ENCODE measurements around the gene KLHL28. TPM values are rescaled to one million over a fixed set of nuclear protein-coding genes. Genes with fewer than 3 reads are reported as not detected.

KLHL28 gene
- total and polyA plus RNA-seq, 2 donors (not counting 3 experiments of a cell fraction or from before 2014, with no cell fraction given), result 2.9 to 7.3 TPM

- BruUV-seq (replicated peaks), result no TSS peak
- Histone ChIP-seq H3K4me3 (replicated peaks in 1 of 3; ENCODE audit: insufficient read depth in 1 of 3, low read depth in 1 of 3, low read length in 3 of 3) (no peak overlapping the region), H3K36me3 (ENCODE audit: control insufficient read depth in 2 of 2, extremely low read depth in 1 of 2, insufficient read depth in 2 of 2, low read length in 2 of 2) (no peaks in the 10 kb centered on the region), H3K79me2 (ENCODE audit: control insufficient read depth, insufficient read depth, low read length) (peaks cover 20% of the 10 kb centered on the region), H3K27me3 (ENCODE audit: control insufficient read depth in 2 of 2, insufficient read depth in 2 of 2, low read length in 2 of 2) (no peaks in the 10 kb centered on the region), H2AFZ (ENCODE audit: low read depth, low read length) (no peak overlapping the region), H3K4me2 (ENCODE audit: insufficient read depth, low read length) (no peak overlapping the region), H3K27ac (ENCODE audit: insufficient read depth, low read depth, low read length) (no peak overlapping the region), H3K4me1 (ENCODE audit: control insufficient read depth, extremely low read depth, insufficient read depth, low read length) (no peaks in the 10 kb centered on the region), H3K9ac (replicated peaks; ENCODE audit: extremely low read depth, insufficient read depth, low read length) (no peak overlapping the region), H3K9me3 (replicated peaks; ENCODE audit: control insufficient read depth, insufficient read depth, low read length) (no peaks in the 10 kb centered on the region), H3K9me1 (replicated peaks; ENCODE audit: control insufficient read depth, extremely low read depth, insufficient read depth, low read length) (no peaks in the 10 kb centered on the region), H4K20me1 (replicated peaks; ENCODE audit: control insufficient read depth, extremely low read depth, insufficient read depth, low read length) (no peaks in the 10 kb centered on the region)
- CTCF ChIA-PET, result interaction anchor here (1.2 kb wide), 1 partner anchor 16 kb away, joined by 3 read pairs; no protein-coding TSS in a partner anchor
- dilution Hi-C loops (cut with MboI; ENCODE audit: extremely low pct_ligation_motif_present, low sequenced_read_pairs), result no loop called here
- FAIRE-seq, result no peak
- TF ChIP-seq MYC (IDR thresholded peaks at IDR 0.05; ENCODE audit: low read depth, low read length) (no peak), POLR2AphosphoS5 (IDR thresholded peaks at IDR 0.05; ENCODE audit: insufficient read depth, low read depth, low read length) (no peak), EZH2 (IDR thresholded peaks at IDR 0.05; ENCODE audit: borderline replicate concordance, low read depth, low read length, severe bottlenecking) (no peak), FOS (IDR thresholded peaks at IDR 0.05; ENCODE audit: borderline replicate concordance, insufficient read depth, low read length) (no peak), JUN (IDR thresholded peaks at IDR 0.05; ENCODE audit: borderline replicate concordance, insufficient read depth, insufficient read length, low read depth) (no peak)
- TF ChIP-seq, protein P1, sequence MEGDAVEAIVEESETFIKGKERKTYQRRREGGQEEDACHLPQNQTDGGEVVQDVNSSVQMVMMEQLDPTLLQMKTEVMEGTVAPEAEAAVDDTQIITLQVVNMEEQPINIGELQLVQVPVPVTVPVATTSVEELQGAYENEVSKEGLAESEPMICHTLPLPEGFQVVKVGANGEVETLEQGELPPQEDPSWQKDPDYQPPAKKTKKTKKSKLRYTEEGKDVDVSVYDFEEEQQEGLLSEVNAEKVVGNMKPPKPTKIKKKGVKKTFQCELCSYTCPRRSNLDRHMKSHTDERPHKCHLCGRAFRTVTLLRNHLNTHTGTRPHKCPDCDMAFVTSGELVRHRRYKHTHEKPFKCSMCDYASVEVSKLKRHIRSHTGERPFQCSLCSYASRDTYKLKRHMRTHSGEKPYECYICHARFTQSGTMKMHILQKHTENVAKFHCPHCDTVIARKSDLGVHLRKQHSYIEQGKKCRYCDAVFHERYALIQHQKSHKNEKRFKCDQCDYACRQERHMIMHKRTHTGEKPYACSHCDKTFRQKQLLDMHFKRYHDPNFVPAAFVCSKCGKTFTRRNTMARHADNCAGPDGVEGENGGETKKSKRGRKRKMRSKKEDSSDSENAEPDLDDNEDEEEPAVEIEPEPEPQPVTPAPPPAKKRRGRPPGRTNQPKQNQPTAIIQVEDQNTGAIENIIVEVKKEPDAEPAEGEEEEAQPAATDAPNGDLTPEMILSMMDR (IDR thresholded peaks at IDR 0.05; ENCODE audit: extremely low read depth in 1 of 2, insufficient read depth in 1 of 2, low read depth in 1 of 2, low read length in 2 of 2), result no peak
- TF ChIP-seq, protein P2, sequence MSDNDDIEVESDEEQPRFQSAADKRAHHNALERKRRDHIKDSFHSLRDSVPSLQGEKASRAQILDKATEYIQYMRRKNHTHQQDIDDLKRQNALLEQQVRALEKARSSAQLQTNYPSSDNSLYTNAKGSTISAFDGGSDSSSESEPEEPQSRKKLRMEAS (IDR thresholded peaks at IDR 0.05; ENCODE audit: insufficient read depth, insufficient read length), result no peak
- POLR2A ChIA-PET, result no interaction called here
- intact Hi-C loops (cut with micrococcal nuclease), result no loop called here
- no peak for DNase-seq (ENCODE audit: low read depth, low spot score)
Observed at GRCh38 chr14:44979273-44979672, 17.5 kb upstream of the KLHL28 start.

Data from endothelial cell of umbilical vein (primary cell).